Suprapubic skin (tissue), 3 donors: ENCODE results near the gene NIPAL4.

Source experiments
- CTCF ChIP-seq, 2 donors: fragments of 200-600 bp in 1 of 2; fragments of 450-650 bp in 1 of 2; sonication (generic) in 1 of 2; IDR thresholded peaks; one replicate each; pipeline ENCODE4 v1.5.1; 2016 to 2019; ENCODE audit warnings: antibody characterized with exemption in 2 of 2, mild to moderate bottlenecking in 1 of 2, moderate library complexity in 1 of 2
- EP300 ChIP-seq: sonication (generic); formaldehyde crosslinking; IDR thresholded peaks from one replicate; pipeline ENCODE4 v1.6.1; 2017; ENCODE audit warnings: antibody characterized with exemption
- POLR2A ChIP-seq, 2 donors: fragments of 450-650 bp; IDR thresholded peaks; one replicate each; pipeline ENCODE4 v1.6.1; 2017; ENCODE audit warnings: antibody characterized with exemption in 2 of 2, mild to moderate bottlenecking in 2 of 2, moderate library complexity in 2 of 2

GRCh38 chr5:157519579-157520253 is 59.7 kb downstream of the NIPAL4 start:
- TF ChIP-seq POLR2A (IDR thresholded peaks at IDR 0.05) (no peak), CTCF (IDR thresholded peaks at IDR 0.05) (no peak), EP300 (no peak)
